ENCODE results near the gene RAD51B. TPM values are rescaled to one million over a fixed set of nuclear protein-coding genes. Genes with fewer than 3 reads are reported as not detected.

RAD51B gene
- polyA plus RNA-seq, 3 donors: 3.6 to 11.6 (median 9.4) TPM

DNA sequence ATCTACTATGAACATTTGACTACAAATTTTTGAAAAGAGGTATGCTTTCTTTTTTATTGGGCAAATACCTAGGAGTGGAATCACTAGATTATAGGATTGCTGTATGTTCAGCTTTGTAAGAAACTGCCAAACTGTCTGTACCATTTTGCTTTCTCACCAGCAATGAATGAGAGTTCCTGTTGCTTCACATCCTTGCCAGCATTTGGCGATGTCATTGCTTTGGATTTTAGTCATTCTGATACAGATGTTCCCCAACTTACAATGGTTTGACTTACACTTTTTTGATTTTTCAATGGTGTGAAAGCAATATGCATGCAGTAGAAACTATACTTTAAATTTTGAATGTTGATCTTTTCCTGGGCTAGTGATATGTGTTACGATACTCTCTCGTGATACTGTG lies 328.7 kb downstream of the RAD51B start:
- H4K20me1 ChIP-seq (ENCODE audit: insufficient read depth, low read length): no peaks in the 10 kb centered on the region
- H3K4me2 ChIP-seq (replicated peaks; ENCODE audit: extremely low read depth, low read length, poor library complexity, severe bottlenecking): no peak overlapping the region
- H3K4me1 Mint-ChIP-seq: peaks cover 9% of the 10 kb centered on the region
- H3K4me1 ChIP-seq (ENCODE audit: control insufficient read depth in 1 of 2, insufficient read depth in 2 of 2, low read length in 2 of 2): no peaks in the 10 kb centered on the region
- H3K4me3 ChIP-seq (replicated peaks in 1 of 3; ENCODE audit: low read depth in 2 of 3, low read length in 3 of 3): no peak overlapping the region
- no peak overlapping the region for H3K9ac ChIP-seq (ENCODE audit: insufficient read depth, low read length, poor library complexity, severe bottlenecking)
- no peaks in the 10 kb centered on the region for H3K79me2 ChIP-seq (ENCODE audit: insufficient read depth, low read length)
- H3K27me3 ChIP-seq (ENCODE audit: control insufficient read depth in 2 of 2, insufficient read depth in 2 of 2, low read length in 2 of 2): no peaks in the 10 kb centered on the region
- H3K36me3 ChIP-seq (replicated peaks in 1 of 2; ENCODE audit: control insufficient read depth in 1 of 2, insufficient read depth in 2 of 2, low read length in 2 of 2): no peaks in the 10 kb centered on the region
- peaks cover 0 to 1% of the 10 kb centered on the region in 2 donors for H3K36me3 Mint-ChIP-seq
- no peaks in the 10 kb centered on the region for H3K9me3 ChIP-seq (replicated peaks in 1 of 2; ENCODE audit: control insufficient read depth in 1 of 2, insufficient read depth in 1 of 2, low read length in 2 of 2)
- no peak overlapping the region for H3K27ac Mint-ChIP-seq
- H2AFZ ChIP-seq (ENCODE audit: insufficient read depth, low read depth, low read length, poor library complexity, severe bottlenecking): no peak overlapping the region
- H3K27me3 Mint-ChIP-seq (ENCODE audit: low read depth in 3 of 3): no peaks in the 10 kb centered on the region
- intact Hi-C loops (cut with micrococcal nuclease): no loop called here
- 100% methylated on average over 2 of the region's 3 CpGs for WGBS (ENCODE audit: insufficient coverage)
- H3K27ac ChIP-seq (ENCODE audit: low read depth in 1 of 2, low read length in 2 of 2): no peak overlapping the region
- no peak overlapping the region for H3K4me3 Mint-ChIP-seq
- TF ChIP-seq, protein P1, sequence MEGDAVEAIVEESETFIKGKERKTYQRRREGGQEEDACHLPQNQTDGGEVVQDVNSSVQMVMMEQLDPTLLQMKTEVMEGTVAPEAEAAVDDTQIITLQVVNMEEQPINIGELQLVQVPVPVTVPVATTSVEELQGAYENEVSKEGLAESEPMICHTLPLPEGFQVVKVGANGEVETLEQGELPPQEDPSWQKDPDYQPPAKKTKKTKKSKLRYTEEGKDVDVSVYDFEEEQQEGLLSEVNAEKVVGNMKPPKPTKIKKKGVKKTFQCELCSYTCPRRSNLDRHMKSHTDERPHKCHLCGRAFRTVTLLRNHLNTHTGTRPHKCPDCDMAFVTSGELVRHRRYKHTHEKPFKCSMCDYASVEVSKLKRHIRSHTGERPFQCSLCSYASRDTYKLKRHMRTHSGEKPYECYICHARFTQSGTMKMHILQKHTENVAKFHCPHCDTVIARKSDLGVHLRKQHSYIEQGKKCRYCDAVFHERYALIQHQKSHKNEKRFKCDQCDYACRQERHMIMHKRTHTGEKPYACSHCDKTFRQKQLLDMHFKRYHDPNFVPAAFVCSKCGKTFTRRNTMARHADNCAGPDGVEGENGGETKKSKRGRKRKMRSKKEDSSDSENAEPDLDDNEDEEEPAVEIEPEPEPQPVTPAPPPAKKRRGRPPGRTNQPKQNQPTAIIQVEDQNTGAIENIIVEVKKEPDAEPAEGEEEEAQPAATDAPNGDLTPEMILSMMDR (IDR thresholded peaks at IDR 0.05): no peak
- peaks cover 5 to 17% (median 9%) of the 10 kb centered on the region in 7 donors for H3K9me3 Mint-ChIP-seq
- no peak for DNase-seq

DNA sequence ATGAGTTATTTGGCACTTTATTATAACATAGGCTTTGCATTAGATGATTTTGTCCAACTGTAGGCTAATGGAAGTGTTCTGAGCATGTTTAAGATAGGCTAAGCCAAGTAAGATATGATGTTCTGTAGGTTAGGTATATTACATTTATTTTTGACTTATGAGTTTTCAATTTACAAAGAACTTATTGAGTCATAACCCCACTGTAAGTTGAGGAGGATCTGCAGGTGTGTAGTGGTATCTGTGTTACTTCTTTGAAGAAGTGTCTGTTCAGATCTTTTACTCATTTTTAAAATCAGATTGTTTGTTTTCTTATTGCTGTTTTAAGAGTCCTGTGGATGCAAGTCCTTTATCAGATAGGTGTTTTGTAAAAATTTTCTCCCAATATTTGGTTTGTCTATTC lies 329.2 kb downstream of the RAD51B start:
- H3K9me3 Mint-ChIP-seq: peaks cover 5 to 21% (median 10%) of the 10 kb centered on the region in 7 donors
- Histone ChIP-seq H3K4me1 (ENCODE audit: control insufficient read depth in 1 of 2, insufficient read depth in 2 of 2, low read length in 2 of 2) (no peaks in the 10 kb centered on the region), H4K20me1 (ENCODE audit: insufficient read depth, low read length) (no peaks in the 10 kb centered on the region), H3K27ac (ENCODE audit: low read depth in 1 of 2, low read length in 2 of 2) (no peak overlapping the region), H3K9ac (ENCODE audit: insufficient read depth, low read length, poor library complexity, severe bottlenecking) (no peak overlapping the region), H3K4me3 (replicated peaks in 1 of 3; ENCODE audit: low read depth in 2 of 3, low read length in 3 of 3) (no peak overlapping the region), H3K4me2 (replicated peaks; ENCODE audit: extremely low read depth, low read length, poor library complexity, severe bottlenecking) (no peak overlapping the region), H3K79me2 (ENCODE audit: insufficient read depth, low read length) (no peaks in the 10 kb centered on the region), H3K36me3 (replicated peaks in 1 of 2; ENCODE audit: control insufficient read depth in 1 of 2, insufficient read depth in 2 of 2, low read length in 2 of 2) (no peaks in the 10 kb centered on the region), H3K9me3 (replicated peaks in 1 of 2; ENCODE audit: control insufficient read depth in 1 of 2, insufficient read depth in 1 of 2, low read length in 2 of 2) (no peaks in the 10 kb centered on the region), H2AFZ (ENCODE audit: insufficient read depth, low read depth, low read length, poor library complexity, severe bottlenecking) (no peak overlapping the region), H3K27me3 (ENCODE audit: control insufficient read depth in 2 of 2, insufficient read depth in 2 of 2, low read length in 2 of 2) (no peaks in the 10 kb centered on the region)
- intact Hi-C loops (cut with micrococcal nuclease): no loop called here
- H3K4me3 Mint-ChIP-seq: no peak overlapping the region
- TF ChIP-seq, protein P1 (IDR thresholded peaks at IDR 0.05): no peak
- DNase-seq: no peak
- H3K27ac Mint-ChIP-seq: no peak overlapping the region
- H3K27me3 Mint-ChIP-seq (ENCODE audit: low read depth in 3 of 3): no peaks in the 10 kb centered on the region
- peaks cover 5% of the 10 kb centered on the region for H3K4me1 Mint-ChIP-seq
- H3K36me3 Mint-ChIP-seq: peaks cover 0 to 1% of the 10 kb centered on the region in 2 donors
